GM23248 (cell line): ENCODE results near the gene BRPF3.

ENCODE experiments used
- EZH2 ChIP-seq: fragments of 200-600 bp; sonication (generic); IDR thresholded peaks from 2 replicates; pipeline ENCODE4 v1.6.1; 2018; ENCODE audit warnings: antibody characterized with exemption, mild to moderate bottlenecking; ENCODE audit not compliant: insufficient read depth, poor library complexity, severe bottlenecking
- EZH2phosphoT487 ChIP-seq: fragments of 200-600 bp; sonication (generic); IDR thresholded peaks from 2 replicates; pipeline ENCODE4 v1.6.1; 2018; ENCODE audit warnings: antibody characterized with exemption, moderate library complexity, mild to moderate bottlenecking, low read depth; ENCODE audit not compliant: insufficient read depth

- TF ChIP-seq EZH2 (no peak), EZH2phosphoT487 (no peak)
These were observed 75.7 kb downstream of the BRPF3 start for GRCh38 chr6:36272234-36272633.
